HUDEP-2 (cell line): ENCODE measurements around the gene GSDME.

Experiments used
- DNase-seq, 76 experiments: peaks; one replicate each; lab custom pipeline; 2025; ENCODE audit not compliant: unreplicated experiment in 76 of 76; lab: John Stamatoyannopoulos, UW

The GSDME gene

DNA sequence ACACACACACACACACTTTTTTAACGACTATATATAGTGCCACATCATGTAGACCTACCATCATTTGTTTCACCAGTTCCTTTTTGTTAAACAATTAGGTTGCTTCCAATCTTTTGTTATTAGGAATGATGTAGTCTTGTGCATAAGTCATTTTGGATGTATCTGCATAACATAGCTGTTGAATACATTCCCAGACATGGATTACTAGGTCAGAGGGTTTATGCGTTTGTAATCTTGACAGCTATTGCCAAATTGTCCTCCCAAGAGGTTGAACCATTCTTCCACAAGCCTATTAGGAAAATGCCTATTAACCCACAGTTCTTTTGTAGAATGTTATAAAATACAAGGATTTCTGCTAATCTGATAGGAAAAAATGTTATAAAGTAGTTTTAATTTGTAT, 96.7 kb downstream of the GSDME start:
- DNase-seq: no peak

DNA sequence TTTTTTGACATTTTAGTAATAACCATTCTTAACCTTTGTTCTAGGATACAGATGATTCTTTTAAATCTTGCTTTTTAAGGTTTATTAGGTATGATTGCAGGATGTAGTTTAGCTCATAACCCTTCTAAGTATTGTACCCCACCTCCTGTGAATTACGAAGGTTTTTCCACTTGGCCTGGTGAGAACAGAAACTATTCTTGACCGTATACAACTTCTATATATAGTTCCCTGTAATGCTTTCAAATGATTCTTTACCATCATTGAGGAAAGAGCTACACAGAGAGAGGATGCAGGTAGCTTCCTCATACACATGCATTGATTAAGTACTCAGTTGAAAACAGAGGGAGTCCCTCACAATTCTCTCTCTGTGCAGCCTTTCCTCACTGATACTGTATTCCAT, 97.8 kb downstream of the GSDME start:
- no peak for DNase-seq

DNA sequence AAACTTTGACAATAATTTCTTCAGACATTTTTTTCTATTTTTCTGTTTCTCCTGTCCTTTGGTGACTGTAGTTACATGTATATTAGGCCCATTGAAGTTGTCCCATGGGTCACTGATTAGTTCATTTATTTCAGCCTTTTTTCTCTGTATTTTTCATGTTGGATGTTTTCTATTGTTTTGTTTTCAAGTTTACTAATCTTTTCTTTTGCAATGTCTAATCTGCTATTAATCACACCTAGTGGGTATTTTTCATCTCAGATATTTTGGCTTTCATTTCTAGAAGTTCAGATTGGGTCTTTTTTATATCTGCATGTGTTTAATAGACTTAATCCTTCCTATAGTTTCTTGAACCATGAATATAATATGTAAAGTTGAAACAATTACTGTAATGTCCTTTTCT, 99.3 kb downstream of the GSDME start:
- DNase-seq: no peak

DNA sequence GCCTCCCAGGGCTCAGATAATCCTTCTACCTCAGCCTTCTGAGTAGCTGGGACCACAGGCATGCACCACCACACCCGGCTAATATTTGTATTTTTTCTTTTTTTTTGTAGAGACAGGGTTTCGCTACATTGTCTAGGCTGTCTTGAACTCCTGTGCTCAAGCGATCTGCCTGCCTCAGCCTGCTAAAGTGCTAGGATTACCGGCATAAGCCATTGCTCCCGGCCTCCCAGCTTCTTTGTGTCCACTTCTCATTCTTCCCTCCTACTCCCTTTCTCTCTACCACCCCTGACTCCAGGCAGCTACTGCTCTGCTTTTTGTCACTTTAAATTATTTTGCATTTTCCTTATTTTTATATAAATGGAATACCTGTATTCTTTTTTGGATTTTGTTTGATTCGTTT, 100.7 kb downstream of the GSDME start:
- DNase-seq: no peak

DNA sequence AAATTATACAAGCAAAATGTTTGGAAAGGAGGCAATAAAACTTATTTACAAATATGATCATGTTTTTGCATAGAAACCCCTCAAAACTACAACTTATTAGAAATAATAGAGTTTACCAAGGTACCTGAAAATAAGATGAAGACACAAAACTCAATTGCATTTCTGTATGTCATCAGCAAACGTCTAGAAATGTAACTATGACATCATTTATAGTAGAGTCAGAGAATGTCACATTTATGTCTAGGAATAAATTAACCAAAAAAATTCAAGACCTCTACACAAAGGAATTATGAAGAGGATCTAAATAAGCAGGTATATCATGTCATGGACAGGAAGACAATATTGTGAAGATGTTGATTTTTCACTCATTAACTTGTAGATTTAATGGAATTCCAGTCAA, 103.0 kb downstream of the GSDME start:
- no peak for DNase-seq

DNA sequence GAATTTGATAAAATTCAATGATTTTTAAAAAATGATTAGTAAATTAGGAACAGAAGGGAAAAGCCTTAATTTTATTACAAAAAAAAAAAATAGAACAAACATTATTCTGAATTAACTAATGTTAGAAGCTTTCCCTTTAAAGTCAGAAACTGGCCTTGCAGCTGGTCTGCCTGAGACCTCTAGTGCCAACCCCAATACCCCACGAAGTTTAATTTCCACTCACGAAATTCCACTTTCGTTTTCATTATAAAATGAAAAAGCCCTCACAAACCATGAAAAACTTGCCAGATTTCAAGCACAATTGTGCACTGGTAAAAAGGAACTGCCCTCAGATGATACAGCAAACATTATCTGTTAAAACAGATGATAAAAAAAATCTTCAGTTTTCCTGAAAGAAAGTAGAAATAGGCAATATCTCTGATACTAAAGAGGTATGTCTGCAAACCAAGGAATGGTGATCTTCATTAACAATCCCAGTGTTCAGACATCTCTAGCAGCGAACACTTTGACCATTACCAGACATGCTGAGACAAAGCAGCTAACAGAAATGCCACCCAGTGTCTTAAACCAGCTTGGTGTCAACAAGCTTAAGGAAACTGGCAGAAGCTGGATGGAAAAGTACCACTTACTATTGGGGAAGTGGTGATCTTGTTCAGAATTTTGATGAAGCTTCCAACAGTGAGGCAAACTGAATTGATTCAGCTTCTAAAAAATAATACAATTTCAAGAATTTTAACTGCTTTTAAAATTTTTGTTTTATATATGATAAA, 103.8 kb downstream of the GSDME start:
- no peak for DNase-seq

DNA sequence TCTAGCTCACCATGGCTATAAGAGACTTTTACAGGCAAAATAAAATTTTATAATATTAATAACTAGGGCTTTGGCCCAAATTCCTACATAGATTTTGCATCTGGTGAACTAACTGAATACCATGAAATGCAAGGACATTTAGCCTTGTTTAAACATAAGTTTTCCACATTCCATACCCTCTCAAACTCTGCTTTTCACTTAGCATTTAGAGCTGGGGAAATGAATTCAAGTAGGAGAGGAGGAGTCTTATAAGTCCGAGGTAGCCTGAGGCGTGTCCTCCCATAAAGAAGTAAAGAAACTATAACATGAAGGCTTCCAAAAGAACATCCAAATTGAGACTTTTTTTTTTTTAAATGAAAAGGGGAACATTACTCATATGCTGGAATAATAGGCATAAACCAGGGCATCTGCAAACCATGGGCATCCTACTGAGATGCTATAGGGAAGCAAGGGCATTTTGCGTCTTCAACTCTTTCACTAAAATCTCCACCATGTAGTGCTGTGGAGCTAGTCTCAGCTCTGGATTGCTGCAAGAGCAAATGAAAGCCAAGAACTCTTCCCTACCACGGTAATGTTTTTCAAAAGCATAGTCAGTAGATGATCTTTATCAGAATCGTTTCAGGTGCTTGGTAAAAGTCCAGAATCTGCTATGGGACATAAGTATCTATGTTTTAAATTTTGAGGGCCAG, 104.9 kb downstream of the GSDME start:
- DNase-seq: no peak
